GM10266 (cell line): ENCODE results near the gene GALNT16.

Experiments
- DNase-seq: peaks from one replicate; pipeline ENCODE4 v3.0.0; 2012; ENCODE audit errors: extremely low spot score
- TF ChIP-seq, protein P1 (sequence below): IDR thresholded peaks from 2 replicates; pipeline ENCODE4 v1.5.1; 2012; ENCODE audit warnings: mild to moderate bottlenecking, low read depth; ENCODE audit not compliant: control insufficient read depth, insufficient read depth; ENCODE audit errors: missing control alignments

Gene GALNT16

GRCh38 chr14:69366761-69367160 lies 106.8 kb downstream of the GALNT16 start:
- TF ChIP-seq, protein P1, sequence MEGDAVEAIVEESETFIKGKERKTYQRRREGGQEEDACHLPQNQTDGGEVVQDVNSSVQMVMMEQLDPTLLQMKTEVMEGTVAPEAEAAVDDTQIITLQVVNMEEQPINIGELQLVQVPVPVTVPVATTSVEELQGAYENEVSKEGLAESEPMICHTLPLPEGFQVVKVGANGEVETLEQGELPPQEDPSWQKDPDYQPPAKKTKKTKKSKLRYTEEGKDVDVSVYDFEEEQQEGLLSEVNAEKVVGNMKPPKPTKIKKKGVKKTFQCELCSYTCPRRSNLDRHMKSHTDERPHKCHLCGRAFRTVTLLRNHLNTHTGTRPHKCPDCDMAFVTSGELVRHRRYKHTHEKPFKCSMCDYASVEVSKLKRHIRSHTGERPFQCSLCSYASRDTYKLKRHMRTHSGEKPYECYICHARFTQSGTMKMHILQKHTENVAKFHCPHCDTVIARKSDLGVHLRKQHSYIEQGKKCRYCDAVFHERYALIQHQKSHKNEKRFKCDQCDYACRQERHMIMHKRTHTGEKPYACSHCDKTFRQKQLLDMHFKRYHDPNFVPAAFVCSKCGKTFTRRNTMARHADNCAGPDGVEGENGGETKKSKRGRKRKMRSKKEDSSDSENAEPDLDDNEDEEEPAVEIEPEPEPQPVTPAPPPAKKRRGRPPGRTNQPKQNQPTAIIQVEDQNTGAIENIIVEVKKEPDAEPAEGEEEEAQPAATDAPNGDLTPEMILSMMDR = no peak
- no peak for DNase-seq

GRCh38 chr14:69368381-69368780 lies 108.4 kb downstream of the GALNT16 start:
- no peak for DNase-seq
- TF ChIP-seq, protein P1 = no peak

GRCh38 chr14:69370061-69370460 lies 110.1 kb downstream of the GALNT16 start:
- TF ChIP-seq, protein P1 = no peak
- DNase-seq = no peak

GRCh38 chr14:69372146-69372545 lies 112.2 kb downstream of the GALNT16 start:
- no peak for DNase-seq
- TF ChIP-seq, protein P1 = no peak

- TF ChIP-seq, protein P1 = no peak
- DNase-seq = no peak
Observed at GRCh38 chr14:69373104-69373503, 113.1 kb downstream of the GALNT16 start.

DNA sequence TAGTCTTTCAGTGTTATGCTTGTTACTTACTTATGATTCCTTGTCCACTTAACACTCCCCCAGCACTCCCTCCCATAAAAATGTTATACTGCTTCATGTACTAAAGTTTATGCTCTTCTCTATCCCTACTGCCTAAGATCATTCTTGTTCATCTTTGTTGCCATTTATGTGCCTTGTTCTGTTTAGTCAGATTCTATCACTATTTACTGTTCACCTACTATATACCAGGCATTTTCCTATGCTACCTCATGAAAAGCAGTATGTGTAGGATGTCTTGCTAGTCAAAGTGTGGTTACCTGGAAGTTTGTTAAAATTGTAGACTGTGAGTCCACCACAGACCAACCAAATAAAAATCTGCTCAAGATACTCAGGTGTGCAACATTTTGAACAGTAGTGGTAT lies 114.3 kb downstream of the GALNT16 start:
- no peak for DNase-seq
- TF ChIP-seq, protein P1 = no peak

DNA sequence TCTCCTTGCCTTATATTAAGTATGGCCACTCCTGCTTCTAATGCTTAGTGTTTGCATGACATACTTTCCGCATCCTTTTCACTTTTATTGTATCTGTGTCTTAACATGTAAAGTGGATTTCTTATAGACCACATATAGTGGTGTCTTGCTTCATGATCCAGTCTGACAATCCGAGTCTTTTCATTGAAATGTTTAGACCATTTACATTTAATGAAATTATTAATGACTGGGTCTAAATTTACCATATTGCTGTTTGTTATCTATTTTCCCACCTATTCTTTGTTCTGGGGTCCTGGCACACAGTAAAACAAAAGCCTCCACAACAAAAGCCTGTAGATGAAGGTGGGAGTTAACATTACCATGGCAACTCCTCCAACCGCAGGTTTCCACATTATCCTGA lies 115.2 kb downstream of the GALNT16 start:
- TF ChIP-seq, protein P1 = no peak
- DNase-seq = no peak
